ENCODE measurements around the gene RNU6-1. TPM values are rescaled to one million over a fixed set of nuclear protein-coding genes. Genes with fewer than 3 reads are reported as not detected.

The RNU6-1 gene
- total and polyA plus RNA-seq, 2 donors (not counting 1 experiment from before 2014, with no cell fraction given), result not detected

DNA sequence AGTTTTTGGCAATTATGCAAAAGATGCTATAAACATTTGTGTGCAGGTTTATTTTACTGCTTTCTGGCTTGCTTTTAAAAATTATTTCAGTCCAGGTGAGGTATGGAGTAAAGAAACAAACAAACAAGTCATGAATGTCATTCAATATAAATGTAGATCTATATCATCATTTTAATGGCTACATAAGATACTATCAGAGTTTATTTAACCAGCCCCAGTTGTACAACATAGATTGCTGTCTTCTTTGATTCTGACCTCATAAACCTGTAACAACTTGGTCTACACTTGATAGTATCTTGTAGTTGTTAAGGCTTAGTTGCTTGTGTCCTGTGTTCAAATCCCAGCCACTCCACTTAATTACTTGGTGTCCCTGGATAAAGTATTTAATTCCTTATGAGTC, 46.0 kb upstream of the RNU6-1 start:
- Histone ChIP-seq H4K20me1 (ENCODE audit: control insufficient read depth, insufficient read depth, low read length, poor library complexity, severe bottlenecking) (no peaks in the 10 kb centered on the region), H3K27me3 (replicated peaks in 1 of 4; ENCODE audit: control extremely low read depth in 1 of 4, control insufficient read depth in 3 of 4, insufficient read depth in 4 of 4, low read length in 3 of 4) (peaks cover 0 to 20% (median 14%) of the 10 kb centered on the region in 4 experiments), H3K36me3 (replicated peaks in 1 of 2; ENCODE audit: control extremely low read depth in 1 of 2, control insufficient read depth in 1 of 2, extremely low read depth in 1 of 2, insufficient read depth in 2 of 2, low read length in 1 of 2) (no peaks in the 10 kb centered on the region), H3K27ac (ENCODE audit: low read length in 2 of 2) (no peak overlapping the region), H2AFZ (ENCODE audit: insufficient read depth, low read depth, low read length, poor library complexity, severe bottlenecking) (no peak overlapping the region), H3K79me2 (ENCODE audit: control insufficient read depth, insufficient read depth, low read length) (no peaks in the 10 kb centered on the region), H3K4me2 (replicated peaks; ENCODE audit: low read depth, low read length, poor library complexity, severe bottlenecking) (no peak overlapping the region), H3K4me1 (ENCODE audit: control insufficient read depth in 2 of 2, insufficient read depth in 2 of 2, low read length in 2 of 2) (peaks cover 8 to 9% of the 10 kb centered on the region in 2 donors), H3K4me3 (ENCODE audit: control extremely low read depth in 1 of 5, extremely low read depth in 1 of 5, insufficient read depth in 1 of 5, low read depth in 2 of 5, low read length in 4 of 5) (no peak overlapping the region), H3K9ac (ENCODE audit: low read length) (no peak overlapping the region), H3K9me3 (ENCODE audit: control extremely low read depth in 1 of 3, control insufficient read depth in 2 of 3, insufficient read depth in 1 of 3, low read length in 2 of 3) (peaks cover 0 to 7% (median 0%) of the 10 kb centered on the region in 3 donors)
- Mint-ChIP-seq H3K4me3 (no peak overlapping the region), H3K4me1 (peaks cover 12% of the 10 kb centered on the region), H3K27ac (no peak overlapping the region), H3K9me3 (ENCODE audit: insufficient read depth) (no peaks in the 10 kb centered on the region), H3K27me3 (peaks cover 47% of the 10 kb centered on the region)
- intact Hi-C loops (cut with micrococcal nuclease), result no loop called here
- POLR2A ChIA-PET, result no interaction called here
- CTCF ChIA-PET, result no interaction called here
- DNase-seq (no peak), ATAC-seq (ENCODE audit: low read depth) (no peak)
- TF ChIP-seq, protein P1, sequence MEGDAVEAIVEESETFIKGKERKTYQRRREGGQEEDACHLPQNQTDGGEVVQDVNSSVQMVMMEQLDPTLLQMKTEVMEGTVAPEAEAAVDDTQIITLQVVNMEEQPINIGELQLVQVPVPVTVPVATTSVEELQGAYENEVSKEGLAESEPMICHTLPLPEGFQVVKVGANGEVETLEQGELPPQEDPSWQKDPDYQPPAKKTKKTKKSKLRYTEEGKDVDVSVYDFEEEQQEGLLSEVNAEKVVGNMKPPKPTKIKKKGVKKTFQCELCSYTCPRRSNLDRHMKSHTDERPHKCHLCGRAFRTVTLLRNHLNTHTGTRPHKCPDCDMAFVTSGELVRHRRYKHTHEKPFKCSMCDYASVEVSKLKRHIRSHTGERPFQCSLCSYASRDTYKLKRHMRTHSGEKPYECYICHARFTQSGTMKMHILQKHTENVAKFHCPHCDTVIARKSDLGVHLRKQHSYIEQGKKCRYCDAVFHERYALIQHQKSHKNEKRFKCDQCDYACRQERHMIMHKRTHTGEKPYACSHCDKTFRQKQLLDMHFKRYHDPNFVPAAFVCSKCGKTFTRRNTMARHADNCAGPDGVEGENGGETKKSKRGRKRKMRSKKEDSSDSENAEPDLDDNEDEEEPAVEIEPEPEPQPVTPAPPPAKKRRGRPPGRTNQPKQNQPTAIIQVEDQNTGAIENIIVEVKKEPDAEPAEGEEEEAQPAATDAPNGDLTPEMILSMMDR (IDR thresholded peaks at IDR 0.05), result no peak
- no peak for TF ChIP-seq EZH2 (IDR thresholded peaks at IDR 0.05; ENCODE audit: borderline replicate concordance, insufficient read depth, low read depth, low read length, poor library complexity, severe bottlenecking)

DNA sequence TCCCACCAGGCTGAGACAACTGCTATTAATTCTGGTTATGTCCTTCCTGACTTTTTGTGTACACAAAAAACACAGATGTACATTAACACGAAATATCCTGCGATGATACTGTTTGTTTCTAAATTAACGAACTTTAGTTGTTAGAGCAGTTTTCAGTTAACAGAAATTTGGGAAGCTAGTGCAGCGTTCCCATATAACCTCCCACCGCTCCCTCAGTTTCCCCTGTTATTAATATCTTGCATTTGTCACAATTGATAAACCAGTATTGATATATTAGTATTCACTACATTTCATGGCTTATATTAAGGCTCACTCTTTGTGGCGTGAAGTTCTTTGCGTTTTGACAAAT, 45.3 kb upstream of the RNU6-1 start:
- TF ChIP-seq EZH2 (IDR thresholded peaks at IDR 0.05; ENCODE audit: borderline replicate concordance, insufficient read depth, low read depth, low read length, poor library complexity, severe bottlenecking), result no peak
- TF ChIP-seq, protein P1 (IDR thresholded peaks at IDR 0.05), result no peak
- no peak overlapping the region for H3K27ac Mint-ChIP-seq
- H3K4me1 ChIP-seq (ENCODE audit: control insufficient read depth in 2 of 2, insufficient read depth in 2 of 2, low read length in 2 of 2), result peaks cover 8 to 9% of the 10 kb centered on the region in 2 donors

More for the DNA sequence above, 45.3 kb upstream of the RNU6-1 start:
- intact Hi-C loops (cut with micrococcal nuclease), result no loop called here
- no peaks in the 10 kb centered on the region for H3K9me3 Mint-ChIP-seq (ENCODE audit: insufficient read depth)
- ChIA-PET POLR2A (no interaction called here), CTCF (no interaction called here)
- H3K4me2 ChIP-seq (replicated peaks; ENCODE audit: low read depth, low read length, poor library complexity, severe bottlenecking), result peak overlapping the region; percentile 89
- peak overlapping the region; percentile 64 for H3K9ac ChIP-seq (ENCODE audit: low read length)
- no peak for ATAC-seq (ENCODE audit: low read depth)
- H3K27ac ChIP-seq (ENCODE audit: low read length in 2 of 2), result no peak overlapping the region
- H3K4me3 Mint-ChIP-seq, result peak overlapping the region; percentile 78
- DNase-seq, result no peak
- no peaks in the 10 kb centered on the region for H4K20me1 ChIP-seq (ENCODE audit: control insufficient read depth, insufficient read depth, low read length, poor library complexity, severe bottlenecking)
- H3K4me3 ChIP-seq (ENCODE audit: control extremely low read depth in 1 of 5, extremely low read depth in 1 of 5, insufficient read depth in 1 of 5, low read depth in 2 of 5, low read length in 4 of 5), result peak overlapping the region; percentile 21 to 58 (median 46)
- no peaks in the 10 kb centered on the region for H3K79me2 ChIP-seq (ENCODE audit: control insufficient read depth, insufficient read depth, low read length)
- 100% methylated on average over 2 of the region's 7 CpGs for WGBS (ENCODE audit: insufficient coverage)
- H3K9me3 ChIP-seq (ENCODE audit: control extremely low read depth in 1 of 3, control insufficient read depth in 2 of 3, insufficient read depth in 1 of 3, low read length in 2 of 3), result peaks cover 0 to under 1% (median 0%) of the 10 kb centered on the region in 3 donors
- H2AFZ ChIP-seq (ENCODE audit: insufficient read depth, low read depth, low read length, poor library complexity, severe bottlenecking), result peak overlapping the region; percentile 69
- no peaks in the 10 kb centered on the region for H3K36me3 ChIP-seq (replicated peaks in 1 of 2; ENCODE audit: control extremely low read depth in 1 of 2, control insufficient read depth in 1 of 2, extremely low read depth in 1 of 2, insufficient read depth in 2 of 2, low read length in 1 of 2)
- H3K27me3 Mint-ChIP-seq, result peaks cover 45% of the 10 kb centered on the region
- H3K4me1 Mint-ChIP-seq, result peaks cover 12% of the 10 kb centered on the region
- peaks cover 0 to 20% (median 14%) of the 10 kb centered on the region in 4 experiments for H3K27me3 ChIP-seq (replicated peaks in 1 of 4; ENCODE audit: control extremely low read depth in 1 of 4, control insufficient read depth in 3 of 4, insufficient read depth in 4 of 4, low read length in 3 of 4)

Data from B cell (primary cell).